ENCODE results near the gene DGKG. TPM values are rescaled to one million over a fixed set of nuclear protein-coding genes. Genes with fewer than 3 reads are reported as not detected.

DGKG gene
- polyA plus RNA-seq, 3 donors, result 4.2 to 9.2 (median 4.3) TPM

- intact Hi-C loops (cut with micrococcal nuclease), result no loop called here
- H2AFZ ChIP-seq (ENCODE audit: insufficient read depth, low read depth, low read length, poor library complexity, severe bottlenecking), result no peak overlapping the region
- H3K27me3 ChIP-seq (ENCODE audit: control insufficient read depth in 2 of 2, insufficient read depth in 2 of 2, low read length in 2 of 2), result no peaks in the 10 kb centered on the region
- H3K9me3 ChIP-seq (replicated peaks in 1 of 2; ENCODE audit: control insufficient read depth in 1 of 2, insufficient read depth in 1 of 2, low read length in 2 of 2), result no peaks in the 10 kb centered on the region
- Mint-ChIP-seq H3K36me3 (peaks cover 0 to 7% of the 10 kb centered on the region in 2 donors), H3K9me3 (peaks cover 0 to 1% (median 0%) of the 10 kb centered on the region in 7 donors), H3K27ac (no peak overlapping the region), H3K4me1 (no peaks in the 10 kb centered on the region), H3K27me3 (ENCODE audit: low read depth in 3 of 3) (no peaks in the 10 kb centered on the region), H3K4me3 (no peak overlapping the region)
- no peaks in the 10 kb centered on the region for H3K36me3 ChIP-seq (replicated peaks in 1 of 2; ENCODE audit: control insufficient read depth in 1 of 2, insufficient read depth in 2 of 2, low read length in 2 of 2)
- no peak overlapping the region for H3K9ac ChIP-seq (ENCODE audit: insufficient read depth, low read length, poor library complexity, severe bottlenecking)
- H3K27ac ChIP-seq (ENCODE audit: low read depth in 1 of 2, low read length in 2 of 2), result no peak overlapping the region
- no peaks in the 10 kb centered on the region for H3K79me2 ChIP-seq (ENCODE audit: insufficient read depth, low read length)
- 98% methylated on average over 2 of the region's 2 CpGs for WGBS (ENCODE audit: insufficient coverage)
- no peaks in the 10 kb centered on the region for H3K4me1 ChIP-seq (ENCODE audit: control insufficient read depth in 1 of 2, insufficient read depth in 2 of 2, low read length in 2 of 2)
- no peak overlapping the region for H3K4me3 ChIP-seq (replicated peaks in 1 of 3; ENCODE audit: low read depth in 2 of 3, low read length in 3 of 3)
- H3K4me2 ChIP-seq (replicated peaks; ENCODE audit: extremely low read depth, low read length, poor library complexity, severe bottlenecking), result no peak overlapping the region
- no peak for DNase-seq
- no peak for TF ChIP-seq CTCF (IDR thresholded peaks at IDR 0.05)
- no peaks in the 10 kb centered on the region for H4K20me1 ChIP-seq (ENCODE audit: insufficient read depth, low read length)
These were observed 236.9 kb downstream of the DGKG start for GRCh38 chr3:186125118-186125517.

- intact Hi-C loops (cut with micrococcal nuclease), result no loop called here
- no peaks in the 10 kb centered on the region for H3K4me1 Mint-ChIP-seq
- WGBS (ENCODE audit: insufficient coverage), result 96% methylated on average over 4 of the region's 5 CpGs
These were observed 237.4 kb downstream of the DGKG start for GRCh38 chr3:186124592-186124991.

More at GRCh38 chr3:186124592-186124991, 237.4 kb downstream of the DGKG start:
- no peaks in the 10 kb centered on the region for H3K9me3 ChIP-seq (replicated peaks in 1 of 2; ENCODE audit: control insufficient read depth in 1 of 2, insufficient read depth in 1 of 2, low read length in 2 of 2)
- Mint-ChIP-seq H3K27ac (no peak overlapping the region), H3K4me3 (no peak overlapping the region), H3K9me3 (peaks cover 0 to 1% (median 0%) of the 10 kb centered on the region in 7 donors), H3K36me3 (peaks cover 0 to 7% of the 10 kb centered on the region in 2 donors), H3K27me3 (ENCODE audit: low read depth in 3 of 3) (no peaks in the 10 kb centered on the region)
- no peak for DNase-seq
- no peak overlapping the region for H3K4me2 ChIP-seq (replicated peaks; ENCODE audit: extremely low read depth, low read length, poor library complexity, severe bottlenecking)
- H2AFZ ChIP-seq (ENCODE audit: insufficient read depth, low read depth, low read length, poor library complexity, severe bottlenecking), result no peak overlapping the region
- H3K9ac ChIP-seq (ENCODE audit: insufficient read depth, low read length, poor library complexity, severe bottlenecking), result no peak overlapping the region
- no peak overlapping the region for H3K27ac ChIP-seq (ENCODE audit: low read depth in 1 of 2, low read length in 2 of 2)
- H3K36me3 ChIP-seq (replicated peaks in 1 of 2; ENCODE audit: control insufficient read depth in 1 of 2, insufficient read depth in 2 of 2, low read length in 2 of 2), result no peaks in the 10 kb centered on the region
- no peaks in the 10 kb centered on the region for H3K4me1 ChIP-seq (ENCODE audit: control insufficient read depth in 1 of 2, insufficient read depth in 2 of 2, low read length in 2 of 2)
- no peaks in the 10 kb centered on the region for H4K20me1 ChIP-seq (ENCODE audit: insufficient read depth, low read length)
- TF ChIP-seq CTCF (IDR thresholded peaks at IDR 0.05), result no peak
- H3K27me3 ChIP-seq (ENCODE audit: control insufficient read depth in 2 of 2, insufficient read depth in 2 of 2, low read length in 2 of 2), result peaks cover 0 to under 1% of the 10 kb centered on the region in 2 donors
- no peak overlapping the region for H3K4me3 ChIP-seq (replicated peaks in 1 of 3; ENCODE audit: low read depth in 2 of 3, low read length in 3 of 3)
- no peaks in the 10 kb centered on the region for H3K79me2 ChIP-seq (ENCODE audit: insufficient read depth, low read length)
